ENCODE data around the gene TRIM61. TPM values are rescaled to one million over a fixed set of nuclear protein-coding genes. Genes with fewer than 3 reads are reported as not detected.
"Not testable (repeated sequence)": the region's sequence is repeated elsewhere in the genome, so short reads cannot be mapped to it uniquely, and the experiment has no call there.

Gene TRIM61
- total RNA-seq, 1 donor from 2014 or later, result 0.34 TPM

GRCh38 chr4:164952551-164952950 lies 24.9 kb downstream of the TRIM61 start:
- TF ChIP-seq, protein P1, sequence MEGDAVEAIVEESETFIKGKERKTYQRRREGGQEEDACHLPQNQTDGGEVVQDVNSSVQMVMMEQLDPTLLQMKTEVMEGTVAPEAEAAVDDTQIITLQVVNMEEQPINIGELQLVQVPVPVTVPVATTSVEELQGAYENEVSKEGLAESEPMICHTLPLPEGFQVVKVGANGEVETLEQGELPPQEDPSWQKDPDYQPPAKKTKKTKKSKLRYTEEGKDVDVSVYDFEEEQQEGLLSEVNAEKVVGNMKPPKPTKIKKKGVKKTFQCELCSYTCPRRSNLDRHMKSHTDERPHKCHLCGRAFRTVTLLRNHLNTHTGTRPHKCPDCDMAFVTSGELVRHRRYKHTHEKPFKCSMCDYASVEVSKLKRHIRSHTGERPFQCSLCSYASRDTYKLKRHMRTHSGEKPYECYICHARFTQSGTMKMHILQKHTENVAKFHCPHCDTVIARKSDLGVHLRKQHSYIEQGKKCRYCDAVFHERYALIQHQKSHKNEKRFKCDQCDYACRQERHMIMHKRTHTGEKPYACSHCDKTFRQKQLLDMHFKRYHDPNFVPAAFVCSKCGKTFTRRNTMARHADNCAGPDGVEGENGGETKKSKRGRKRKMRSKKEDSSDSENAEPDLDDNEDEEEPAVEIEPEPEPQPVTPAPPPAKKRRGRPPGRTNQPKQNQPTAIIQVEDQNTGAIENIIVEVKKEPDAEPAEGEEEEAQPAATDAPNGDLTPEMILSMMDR (IDR thresholded peaks at IDR 0.05; ENCODE audit: partially characterized antibody, unreplicated experiment), result no peak
- Mint-ChIP-seq H3K4me1 (ENCODE audit: low read depth, unreplicated experiment) (peaks cover 4% of the 10 kb centered on the region), H3K4me3 (ENCODE audit: unreplicated experiment) (no peak overlapping the region), H3K27me3 (ENCODE audit: unreplicated experiment) (peaks cover 7% of the 10 kb centered on the region), H3K27ac (ENCODE audit: unreplicated experiment) (no peak overlapping the region), H3K36me3 (ENCODE audit: unreplicated experiment) (no peaks in the 10 kb centered on the region), H3K9me3 (ENCODE audit: unreplicated experiment) (peaks cover 2% of the 10 kb centered on the region)
- DNase-seq, result no peak

DNA sequence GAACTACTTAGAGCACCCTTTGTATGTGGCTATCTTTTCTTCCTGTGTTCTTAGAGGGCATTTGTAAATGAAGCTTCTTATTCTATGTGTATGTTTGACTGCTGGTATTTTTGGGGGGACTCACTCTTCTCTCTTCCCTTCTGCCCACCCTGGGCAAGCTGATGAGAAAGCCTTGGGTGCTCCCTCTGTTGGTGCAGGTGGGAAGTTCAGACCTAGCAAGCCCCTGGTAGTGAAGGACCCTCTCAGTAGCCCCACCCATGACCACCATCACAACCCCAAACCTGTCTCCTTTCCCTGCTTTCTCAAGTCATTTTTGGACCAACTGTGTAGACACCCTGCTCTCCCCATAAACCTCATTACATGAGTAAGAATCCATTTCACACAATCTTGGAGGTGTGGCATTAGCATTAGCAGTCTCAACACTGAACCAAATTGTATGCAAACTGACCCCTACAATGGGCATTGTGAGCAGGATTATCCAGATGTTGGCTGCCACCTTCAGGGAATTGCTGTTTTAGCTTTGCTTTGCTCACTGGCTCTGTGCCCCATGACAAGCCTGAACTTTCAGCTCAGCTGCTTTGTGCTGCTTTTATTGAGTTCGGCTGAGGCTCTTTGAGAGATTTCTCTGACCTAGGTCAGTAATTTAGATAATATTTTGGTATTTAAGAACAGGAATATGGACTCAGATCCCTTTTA lies 27.9 kb downstream of the TRIM61 start:
- H3K4me3 Mint-ChIP-seq (ENCODE audit: unreplicated experiment), result no peak overlapping the region
- H3K27me3 Mint-ChIP-seq (ENCODE audit: unreplicated experiment), result peaks cover 1% of the 10 kb centered on the region
- DNase-seq, result no peak

GRCh38 chr4:164948975-164949374 lies 28.5 kb downstream of the TRIM61 start:
- H3K9me3 Mint-ChIP-seq (ENCODE audit: unreplicated experiment), result no peaks in the 10 kb centered on the region
- H3K36me3 Mint-ChIP-seq (ENCODE audit: unreplicated experiment), result no peaks in the 10 kb centered on the region
- peaks cover 1% of the 10 kb centered on the region for H3K27me3 Mint-ChIP-seq (ENCODE audit: unreplicated experiment)
- TF ChIP-seq, protein P1 (IDR thresholded peaks at IDR 0.05; ENCODE audit: partially characterized antibody, unreplicated experiment), result no peak
- no peak overlapping the region for H3K4me3 Mint-ChIP-seq (ENCODE audit: unreplicated experiment)
- H3K27ac Mint-ChIP-seq (ENCODE audit: unreplicated experiment), result no peak overlapping the region
- no peak for DNase-seq
- no peaks in the 10 kb centered on the region for H3K4me1 Mint-ChIP-seq (ENCODE audit: low read depth, unreplicated experiment)

More for the DNA sequence above, 27.9 kb downstream of the TRIM61 start:
- no peaks in the 10 kb centered on the region for H3K4me1 Mint-ChIP-seq (ENCODE audit: low read depth, unreplicated experiment)
- no peak overlapping the region for H3K27ac Mint-ChIP-seq (ENCODE audit: unreplicated experiment)
- no peaks in the 10 kb centered on the region for H3K9me3 Mint-ChIP-seq (ENCODE audit: unreplicated experiment)
- no peaks in the 10 kb centered on the region for H3K36me3 Mint-ChIP-seq (ENCODE audit: unreplicated experiment)
- TF ChIP-seq, protein P1 (IDR thresholded peaks at IDR 0.05; ENCODE audit: partially characterized antibody, unreplicated experiment), result peak; percentile 44

DNA sequence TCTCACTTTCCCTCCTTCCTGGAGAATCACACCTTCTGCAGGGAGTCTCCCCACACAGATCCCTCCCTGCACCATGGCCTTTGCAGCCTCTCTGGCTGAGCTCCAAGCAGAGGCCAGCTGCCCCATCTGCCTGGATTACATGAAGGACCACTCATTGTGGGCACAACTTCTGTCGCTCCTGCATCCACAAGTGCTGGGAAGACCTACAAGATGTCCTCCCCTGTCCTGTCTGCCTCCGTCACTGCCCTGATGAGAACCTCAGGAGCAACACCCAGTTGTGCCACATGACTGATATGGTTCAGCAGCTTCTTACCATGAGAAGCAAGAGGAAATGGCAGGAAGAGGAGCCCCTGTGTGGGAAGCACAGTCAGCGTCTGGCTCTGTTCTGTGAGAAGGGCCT lies 29.5 kb downstream of the TRIM61 start:
- H3K27me3 Mint-ChIP-seq (ENCODE audit: unreplicated experiment); H3K4me1 Mint-ChIP-seq (ENCODE audit: low read depth, unreplicated experiment); H3K9me3 Mint-ChIP-seq (ENCODE audit: unreplicated experiment); H3K4me3 Mint-ChIP-seq (ENCODE audit: unreplicated experiment); H3K27ac Mint-ChIP-seq (ENCODE audit: unreplicated experiment); DNase-seq; H3K36me3 Mint-ChIP-seq (ENCODE audit: unreplicated experiment): not testable (repeated sequence)

GRCh38 chr4:164946810-164947209 lies 30.6 kb downstream of the TRIM61 start:
- Mint-ChIP-seq H3K27ac (ENCODE audit: unreplicated experiment) (no peak overlapping the region), H3K4me1 (ENCODE audit: low read depth, unreplicated experiment) (no peaks in the 10 kb centered on the region), H3K9me3 (ENCODE audit: unreplicated experiment) (no peaks in the 10 kb centered on the region), H3K36me3 (ENCODE audit: unreplicated experiment) (no peaks in the 10 kb centered on the region), H3K27me3 (ENCODE audit: unreplicated experiment) (peaks cover 1% of the 10 kb centered on the region), H3K4me3 (ENCODE audit: unreplicated experiment) (no peak overlapping the region)
- no peak for DNase-seq
- TF ChIP-seq, protein P1 (IDR thresholded peaks at IDR 0.05; ENCODE audit: partially characterized antibody, unreplicated experiment), result no peak
